Endothelial cell of umbilical vein (primary cell): ENCODE results near the gene XYLT1. TPM values are rescaled to one million over a fixed set of nuclear protein-coding genes. Genes with fewer than 3 reads are reported as not detected.
"Not testable (repeated sequence)": the region's sequence is repeated elsewhere in the genome, so short reads cannot be mapped to it uniquely, and the experiment has no call there.

Source experiments
- BruUV-seq: library from RNA; stranded (reverse); fragments of 400-500 nt; replicated peaks from 2 replicates; lab custom pipeline; 2021; lab: Mats Ljungman, UMichigan
- CTCF ChIA-PET: fragments of 300-600, 350-600 bp; sonication (Branson Sonifier 250); formaldehyde crosslinking; loops from one replicate; lab custom pipeline; 2021; ENCODE audit warnings: antibody characterized with exemption, inconsistent platforms; lab: Charles Lee
- POLR2A ChIA-PET: fragments of 300-600, 350-600 bp; sonication (Branson Sonifier 250); formaldehyde crosslinking; loops from one replicate; lab custom pipeline; 2021; ENCODE audit warnings: antibody characterized with exemption, inconsistent platforms; lab: Charles Lee
- DNase-seq: peaks from one replicate; pipeline ENCODE4 v3.0.0-alpha.2; 2011; ENCODE audit warnings: low read depth, low spot score
- FAIRE-seq: peaks from 2 replicates; lab custom pipeline; 2011; peaks lifted over from hg19 to GRCh38; lab: Jason Lieb, UNC
- H2AFZ ChIP-seq: 2 replicates; pipeline ENCODE4 v1.6.0; 2012; ENCODE audit warnings: low read depth, low read length, control low read depth, inconsistent platforms
- H3K27ac ChIP-seq: 2 replicates; pipeline ENCODE4 v1.5.1; 2011; ENCODE audit warnings: low read depth, mild to moderate bottlenecking, control low read depth, low read length, moderate library complexity; ENCODE audit not compliant: insufficient read depth
- H3K27me3 ChIP-seq, 2 experiments: 2 replicates each; pipeline versions ENCODE4 v1.6.0 to v1.6.1; 2011; ENCODE audit warnings: low read length in 2 of 2, mixed read lengths in 1 of 2; ENCODE audit not compliant: control insufficient read depth in 2 of 2, insufficient read depth in 2 of 2
- H3K36me3 ChIP-seq, 2 experiments: 2 replicates in 1 of 2; 3 replicates in 1 of 2; pipeline ENCODE4 v1.5.1; 2011; ENCODE audit warnings: low read length in 2 of 2, mild to moderate bottlenecking in 1 of 2, moderate library complexity in 1 of 2; ENCODE audit not compliant: control insufficient read depth in 2 of 2, insufficient read depth in 2 of 2; ENCODE audit errors: extremely low read depth in 1 of 2
- H3K4me1 ChIP-seq: 3 replicates; pipeline ENCODE4 v1.5.1; 2011; ENCODE audit warnings: mild to moderate bottlenecking, low read length; ENCODE audit not compliant: control insufficient read depth, insufficient read depth; ENCODE audit errors: extremely low read depth
- H3K4me2 ChIP-seq: 2 replicates; pipeline ENCODE4 v1.6.1; 2011; ENCODE audit warnings: low read length, control low read depth, mixed read lengths; ENCODE audit not compliant: insufficient read depth
- H3K4me3 ChIP-seq, 3 experiments: fragments of 200-600 bp in 1 of 3; sonication (generic), shearing (Covaris generic) in 1 of 3; replicated peaks in 1 of 3; 2 replicates each; pipeline ENCODE4 v1.5.1; 2011 to 2016; ENCODE audit warnings: control low read depth in 3 of 3, low read length in 3 of 3, mild to moderate bottlenecking in 2 of 3, inconsistent platforms in 1 of 3, low read depth in 1 of 3, moderate library complexity in 1 of 3; ENCODE audit not compliant: insufficient read depth in 1 of 3
- H3K79me2 ChIP-seq: 2 replicates; pipeline ENCODE4 v1.6.0; 2012; ENCODE audit warnings: low read length, inconsistent platforms; ENCODE audit not compliant: control insufficient read depth, insufficient read depth
- H3K9ac ChIP-seq: replicated peaks from 2 replicates; pipeline ENCODE3; 2011; ENCODE audit warnings: low read length, control low read depth; ENCODE audit not compliant: insufficient read depth; ENCODE audit errors: extremely low read depth
- H3K9me1 ChIP-seq: replicated peaks from 3 replicates; pipeline ENCODE4 v1.6.0; 2011; ENCODE audit warnings: mild to moderate bottlenecking, low read length; ENCODE audit not compliant: control insufficient read depth, insufficient read depth; ENCODE audit errors: extremely low read depth
- H3K9me3 ChIP-seq: replicated peaks from 2 replicates; pipeline ENCODE4 v1.5.1; 2012; ENCODE audit warnings: low read length, inconsistent platforms; ENCODE audit not compliant: control insufficient read depth, insufficient read depth
- H4K20me1 ChIP-seq: replicated peaks from 2 replicates; pipeline ENCODE3; 2011; ENCODE audit warnings: mild to moderate bottlenecking, low read length; ENCODE audit not compliant: control insufficient read depth, insufficient read depth; ENCODE audit errors: extremely low read depth
- CTCF ChIP-seq, 2 donors: IDR thresholded peaks; 1 replicate in 1 of 2; 2 replicates in 1 of 2; pipeline ENCODE4 v1.5.1; 2011; ENCODE audit warnings: low read length in 2 of 2, mild to moderate bottlenecking in 2 of 2, moderate library complexity in 2 of 2, control low read depth in 1 of 2, inconsistent platforms in 1 of 2, low read depth in 1 of 2; ENCODE audit not compliant: insufficient read depth in 1 of 2; ENCODE audit errors: extremely low read depth in 1 of 2
- EZH2 ChIP-seq: IDR thresholded peaks from 2 replicates; pipeline ENCODE4 v1.6.1; 2012; ENCODE audit warnings: borderline replicate concordance, low read depth, mild to moderate bottlenecking, moderate library complexity, low read length, inconsistent platforms; ENCODE audit not compliant: severe bottlenecking
- FOS ChIP-seq: IDR thresholded peaks from 2 replicates; pipeline ENCODE4 v1.6.1; 2011; ENCODE audit warnings: mild to moderate bottlenecking, low read length, moderate library complexity, borderline replicate concordance; ENCODE audit not compliant: insufficient read depth
- GATA2 ChIP-seq: IDR thresholded peaks from 2 replicates; pipeline ENCODE4 v1.7.0; 2011; ENCODE audit warnings: low read depth, mild to moderate bottlenecking, moderate library complexity, mixed read lengths, low read length; ENCODE audit not compliant: insufficient read length, insufficient read depth
- JUN ChIP-seq: IDR thresholded peaks from 2 replicates; pipeline ENCODE4 v1.6.1; 2011; ENCODE audit warnings: borderline replicate concordance, low read depth; ENCODE audit not compliant: insufficient read length, insufficient read depth
- MAX ChIP-seq: IDR thresholded peaks from 2 replicates; pipeline ENCODE4 v1.6.1; 2011; ENCODE audit not compliant: insufficient read depth, insufficient read length
- MYC ChIP-seq: IDR thresholded peaks from one replicate; pipeline ENCODE4 v1.6.1; 2011; ENCODE audit warnings: mild to moderate bottlenecking, low read depth, low read length
- POLR2A ChIP-seq: IDR thresholded peaks from 2 replicates; pipeline ENCODE4 v1.6.1; 2012; ENCODE audit warnings: low read depth, mild to moderate bottlenecking, control low read depth, low read length
- POLR2AphosphoS5 ChIP-seq: IDR thresholded peaks from 2 replicates; pipeline ENCODE4 v1.6.1; 2012; ENCODE audit warnings: low read depth, mild to moderate bottlenecking, control low read depth, low read length, moderate library complexity; ENCODE audit not compliant: insufficient read depth
- dilution Hi-C: fragments of 300-500 bp; cut with MboI; formaldehyde crosslinking; loops from one replicate; pipeline ENCODE4 v1.15.0; 2019; ENCODE audit warnings: low sequenced_read_pairs; ENCODE audit not compliant: extremely low pct_ligation_motif_present
- intact Hi-C: fragments of 100-400 bp; cut with micrococcal nuclease; formaldehyde crosslinking; loops from one replicate; pipeline ENCODE4 v1.10.0; 2022
- polyA plus RNA-seq, 4 experiments: library from polyadenylated mRNA; depleted of rRNA in 3 of 4; stranded (reverse) in 3 of 4; unstranded in 1 of 4; fragments of >200 nt; gene quantifications; 2 replicates each; pipeline versions ENCODE4 v1.2.1 to v1.2.3, GENCODE V29; 2011 to 2012; ENCODE audit warnings: missing spikeins in 1 of 4
- total RNA-seq: library from RNA; stranded (reverse); gene quantifications from 2 replicates; pipeline ENCODE4 v1.2.3, GENCODE V29; 2021

XYLT1 gene
- total and polyA plus RNA-seq, 2 donors (not counting 3 experiments of a cell fraction or from before 2014, with no cell fraction given) = 0.63 to 2.9 TPM

- Histone ChIP-seq H4K20me1 (no peaks in the 10 kb centered on the region), H3K9ac (no peak overlapping the region), H3K9me1 (no peaks in the 10 kb centered on the region), H3K9me3 (no peaks in the 10 kb centered on the region), H3K27ac (no peak overlapping the region), H3K4me1 (no peaks in the 10 kb centered on the region), H3K36me3 (no peaks in the 10 kb centered on the region), H3K27me3 (no peaks in the 10 kb centered on the region), H3K4me2 (no peak overlapping the region), H2AFZ (no peak overlapping the region), H3K4me3 (no peak overlapping the region), H3K79me2 (no peaks in the 10 kb centered on the region)
- intact Hi-C loops = no loop called here
- no TSS peak for BruUV-seq
- DNase-seq (no peak), FAIRE-seq (no peak)
- dilution Hi-C loops = no loop called here
- TF ChIP-seq POLR2A = no peak
- ChIA-PET POLR2A (no interaction called here), CTCF (no interaction called here)
Observed at GRCh38 chr16:17412221-17412620, 58.5 kb downstream of the XYLT1 start.

- no peak overlapping the region for H3K4me2 ChIP-seq
- H3K27me3 ChIP-seq = no peaks in the 10 kb centered on the region
- FAIRE-seq = no peak
- no peak overlapping the region for H2AFZ ChIP-seq
- TF ChIP-seq FOS = no peak
- TF ChIP-seq JUN = no peak
- no peak for TF ChIP-seq GATA2
- TF ChIP-seq POLR2AphosphoS5 = no peak
- no peak for TF ChIP-seq EZH2
- TF ChIP-seq MAX = no peak
- no peak for TF ChIP-seq CTCF (IDR thresholded peaks at IDR 0.05; ENCODE audit: extremely low read depth in 1 of 2, insufficient read depth in 1 of 2, low read depth in 1 of 2, low read length in 2 of 2)
- TF ChIP-seq MYC = no peak
- no peak for TF ChIP-seq POLR2A
- CTCF ChIA-PET = no interaction called here
- dilution Hi-C loops = no loop called here
- H3K9me3 ChIP-seq = no peaks in the 10 kb centered on the region
- no peaks in the 10 kb centered on the region for H4K20me1 ChIP-seq
- H3K4me3 ChIP-seq = no peak overlapping the region
- H3K9me1 ChIP-seq = no peaks in the 10 kb centered on the region
- H3K79me2 ChIP-seq = no peaks in the 10 kb centered on the region
- no peaks in the 10 kb centered on the region for H3K4me1 ChIP-seq
- H3K27ac ChIP-seq = no peak overlapping the region
- BruUV-seq = no TSS peak
- no peaks in the 10 kb centered on the region for H3K36me3 ChIP-seq
- intact Hi-C loops = no loop called here
- no peak overlapping the region for H3K9ac ChIP-seq
- DNase-seq = no peak
- POLR2A ChIA-PET = no interaction called here
Observed at GRCh38 chr16:17411263-17411662, 59.5 kb downstream of the XYLT1 start.

- DNase-seq, H3K9me1 ChIP-seq, FAIRE-seq, H3K9me3 ChIP-seq, H3K4me1 ChIP-seq, H3K27me3 ChIP-seq, BruUV-seq, H3K36me3 ChIP-seq, intact Hi-C loops, H4K20me1 ChIP-seq, POLR2A ChIA-PET, CTCF ChIA-PET, H3K79me2 ChIP-seq, H2AFZ ChIP-seq, H3K4me3 ChIP-seq, dilution Hi-C loops, H3K4me2 ChIP-seq, H3K27ac ChIP-seq, H3K9ac ChIP-seq: not testable (repeated sequence)
Observed at GRCh38 chr16:17410316-17410715, 60.4 kb downstream of the XYLT1 start.
